SW 1271 (cell line): ENCODE data around the gene AFF3.
A peak's percentile ranks its signal among the peaks of the same experiment; 100 is the strongest.

ENCODE experiments used
- DNase-seq, 2 experiments: peaks; one replicate each; lab custom pipeline; 2025; lab: John Stamatoyannopoulos, UW

The AFF3 gene

GRCh38 chr2:99598441-99598840 lies 543.9 kb downstream of the AFF3 start:
- no peak for DNase-seq

- no peak for DNase-seq
Measured at GRCh38 chr2:99597616-99598015, 544.8 kb downstream of the AFF3 start.

GRCh38 chr2:99595373-99595772 lies 547.0 kb downstream of the AFF3 start:
- no peak for DNase-seq

- DNase-seq = no peak
Measured at GRCh38 chr2:99593692-99594427, 548.5 kb downstream of the AFF3 start.

- no peak for DNase-seq
Measured at GRCh38 chr2:99576775-99577174, 565.6 kb downstream of the AFF3 start.

- DNase-seq = no peak
Measured at GRCh38 chr2:99573634-99574251, 568.6 kb downstream of the AFF3 start.

- no peak for DNase-seq
Measured at GRCh38 chr2:99572373-99573164, 569.8 kb downstream of the AFF3 start.

- DNase-seq = no peak
Measured at GRCh38 chr2:99571954-99572353, 570.4 kb downstream of the AFF3 start.

GRCh38 chr2:99571533-99571932 lies 570.9 kb downstream of the AFF3 start:
- no peak for DNase-seq

- no peak for DNase-seq
Measured at GRCh38 chr2:99571021-99571420, 571.4 kb downstream of the AFF3 start.

GRCh38 chr2:99569386-99569785 lies 573.0 kb downstream of the AFF3 start:
- no peak for DNase-seq

GRCh38 chr2:99565227-99565626 lies 577.2 kb downstream of the AFF3 start:
- DNase-seq = no peak

- DNase-seq = no peak
Measured at GRCh38 chr2:99562516-99562915, 579.9 kb downstream of the AFF3 start.

GRCh38 chr2:99561804-99562203 lies 580.6 kb downstream of the AFF3 start:
- no peak for DNase-seq

- peak in 1 of 2 experiments; percentile 79 for DNase-seq
Measured at GRCh38 chr2:99559075-99559662, 583.2 kb downstream of the AFF3 start.

GRCh38 chr2:99555404-99555803 lies 587.0 kb downstream of the AFF3 start:
- no peak for DNase-seq

- DNase-seq = no peak
Measured at GRCh38 chr2:99554871-99555270, 587.5 kb downstream of the AFF3 start.

- no peak for DNase-seq
Measured at GRCh38 chr2:99554238-99554637, 588.2 kb downstream of the AFF3 start.

- DNase-seq = no peak
Measured at GRCh38 chr2:99552529-99552928, 589.9 kb downstream of the AFF3 start.

GRCh38 chr2:99550368-99550767 lies 592.0 kb downstream of the AFF3 start:
- no peak for DNase-seq

GRCh38 chr2:99545604-99546003 lies 596.8 kb downstream of the AFF3 start:
- DNase-seq = no peak

- no peak for DNase-seq
Measured at GRCh38 chr2:99545066-99545465, 597.3 kb downstream of the AFF3 start.

- no peak for DNase-seq
Measured at GRCh38 chr2:99544608-99545007, 597.8 kb downstream of the AFF3 start.
